GM21528 (cell line): ENCODE measurements around the gene RNASE12.

Experiments used
- ATAC-seq: cut with Tn5 transposase; IDR thresholded peaks from one replicate; pipeline ENCODE4 v1.9.1; 2021; ENCODE audit warnings: mild to moderate bottlenecking, moderate library complexity; ENCODE audit not compliant: unreplicated experiment, low FRiP score

The RNASE12 gene

DNA sequence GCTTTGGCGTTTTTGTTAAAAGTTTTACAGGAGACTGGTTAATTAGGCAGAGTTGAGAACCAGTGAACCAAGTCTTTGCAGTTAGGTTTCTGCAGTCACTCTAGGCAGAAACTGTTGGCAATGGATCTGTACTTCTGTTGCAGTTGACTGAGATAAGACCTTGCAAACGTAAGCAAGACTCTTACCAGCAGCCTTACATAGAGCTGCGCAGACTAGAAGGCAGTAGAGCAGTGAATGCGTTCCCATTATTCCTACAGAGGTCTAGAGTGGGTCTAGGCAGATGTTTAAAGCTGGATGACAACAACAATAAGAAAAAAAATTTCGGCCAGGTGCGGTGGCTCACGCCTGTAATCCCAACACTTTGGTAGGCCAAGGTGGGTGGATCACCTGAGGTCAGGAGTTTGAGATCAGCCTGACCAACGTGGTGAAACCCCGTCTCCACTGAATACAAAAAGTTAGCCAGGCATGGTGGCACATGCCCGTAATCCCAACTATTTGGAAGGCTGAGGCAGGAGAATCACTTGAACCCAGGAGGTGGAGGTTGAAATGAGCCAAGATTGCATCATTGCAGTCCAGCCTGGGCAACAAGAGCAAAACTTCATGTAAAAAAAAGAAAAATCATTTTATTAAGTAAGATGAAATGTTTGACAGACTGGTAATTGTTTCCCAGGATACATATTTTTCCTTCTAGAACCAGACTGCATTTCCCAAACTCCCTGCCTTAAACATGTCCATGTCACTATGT, 42.6 kb downstream of the RNASE12 start:
- ATAC-seq, result no peak

- no peak for ATAC-seq
Measured at GRCh38 chr14:20546877-20547276, 44.3 kb downstream of the RNASE12 start.
